Gastrocnemius medialis (tissue), 4 donors: ENCODE results near the gene KIF1B. TPM values are rescaled to one million over a fixed set of nuclear protein-coding genes. Genes with fewer than 3 reads are reported as not detected.
"Not testable (repeated sequence)": the region's sequence is repeated elsewhere in the genome, so short reads cannot be mapped to it uniquely, and the experiment has no call there.

Experiments used
- ATAC-seq, 2 donors: fragments of 150-250 bp; one replicate each; pipeline ENCODE4 v1.9.1; 2016
- DNase-seq, 2 donors: peaks; one replicate each; pipeline ENCODE4 v3.0.0-alpha.2; 2019
- H3K27ac ChIP-seq, 4 donors: fragments of 200-600 bp; sonication (generic); 1 replicate in 1 of 4; 2 replicates in 3 of 4; pipeline ENCODE4 v1.5.1; 2016 to 2018; ENCODE audit warnings: mild to moderate bottlenecking in 2 of 4, moderate library complexity in 1 of 4
- H3K27me3 ChIP-seq, 3 donors: fragments of 200-600 bp; sonication (generic) in 2 of 3; 1 replicate in 1 of 3; 2 replicates in 2 of 3; pipeline versions ENCODE4 v1.5.1 to v1.6.0; 2016 to 2019; ENCODE audit warnings: mild to moderate bottlenecking in 1 of 3, moderate library complexity in 1 of 3
- H3K36me3 ChIP-seq, 2 donors: fragments of 200-600 bp; sonication (generic) in 1 of 2; one replicate each; pipeline ENCODE4 v1.5.1; 2017 to 2018
- H3K4me1 ChIP-seq, 2 donors: fragments of 200-600 bp; sonication (generic) in 1 of 2; one replicate each; pipeline ENCODE4 v1.5.1; 2016 to 2017; ENCODE audit warnings: mild to moderate bottlenecking in 2 of 2
- H3K4me3 ChIP-seq, 4 donors: fragments of 200-600 bp; sonication (generic) in 3 of 4; 1 replicate in 1 of 4; 2 replicates in 3 of 4; pipeline ENCODE4 v1.5.1; 2016 to 2019; ENCODE audit warnings: mild to moderate bottlenecking in 2 of 4
- H3K9me3 ChIP-seq, 3 donors: fragments of 200-600 bp; sonication (generic) in 2 of 3; 1 replicate in 1 of 3; 2 replicates in 2 of 3; pipeline ENCODE4 v1.5.1; 2016 to 2019
- CTCF ChIP-seq, 5 experiments: fragments of 450-650 bp in 3 of 5; fragments of 200-600 bp in 2 of 5; sonication (generic) in 2 of 5; IDR thresholded peaks in 4 of 5; conservative IDR thresholded peaks in 1 of 5; 1 replicate in 4 of 5; 2 replicates in 1 of 5; pipeline ENCODE4 v1.5.1; 2016 to 2019; ENCODE audit warnings: antibody characterized with exemption in 5 of 5, mild to moderate bottlenecking in 3 of 5, moderate library complexity in 3 of 5
- POLR2A ChIP-seq, 2 donors: fragments of 450-650 bp; IDR thresholded peaks; one replicate each; pipeline ENCODE4 v1.6.1; 2017; ENCODE audit warnings: antibody characterized with exemption in 2 of 2, mild to moderate bottlenecking in 2 of 2, moderate library complexity in 2 of 2
- in situ Hi-C, 4 donors: fragments of 200-750 bp; cut with MboI; loops; one replicate each; pipeline versions ENCODE4 v1.15.0 to v1.8.0; 2017; ENCODE audit warnings: low sequenced_read_pairs in 4 of 4
- intact Hi-C: fragments of 100-400 bp; cut with DNase I; formaldehyde crosslinking; loops from one replicate; pipeline ENCODE4 v1.15.1; 2023; ENCODE audit warnings: low total_unique reads
- total RNA-seq, 4 donors: library from RNA; depleted of rRNA; stranded (reverse); fragments of >200 nt; gene quantifications; one replicate each; pipeline versions ENCODE4 v1.1.0 to v1.2.3, GENCODE V29; 2016

Gene KIF1B
- total RNA-seq, 4 donors from 2014 or later = 203 to 445 (median 306) TPM

- H3K9me3 ChIP-seq = no peaks in the 10 kb centered on the region
- intact Hi-C loops = no loop called here
- H3K36me3 ChIP-seq = no peaks in the 10 kb centered on the region
- in situ Hi-C loops = no loop called here
- no peaks in the 10 kb centered on the region for H3K27me3 ChIP-seq
- no peak for ATAC-seq
- H3K27ac ChIP-seq = peak overlapping the region; percentile 89 to 93 (median 92)
- H3K4me1 ChIP-seq = peaks cover 66 to 74% of the 10 kb centered on the region in 2 donors
- TF ChIP-seq CTCF (IDR thresholded peaks at IDR 0.05 in 4 of 5, conservative IDR thresholded peaks at IDR 0.05 in 1 of 5) (no peak), POLR2A (IDR thresholded peaks at IDR 0.05) (no peak)
- no peak for DNase-seq
- no peak overlapping the region for H3K4me3 ChIP-seq
These were observed 35.3 kb downstream of the KIF1B start for GRCh38 chr1:10245674-10246073.

- intact Hi-C loops (loop anchor here (2.0 kb wide), 2 partner anchors 39 to 339 kb away; partner anchors contain the start of genes CTNNBIP1 and KIF1B), in situ Hi-C loops (no loop called here)
- peaks cover 65 to 87% of the 10 kb centered on the region in 2 donors for H3K4me1 ChIP-seq
- H3K9me3 ChIP-seq = no peaks in the 10 kb centered on the region
- TF ChIP-seq POLR2A (IDR thresholded peaks at IDR 0.05) (no peak), CTCF (IDR thresholded peaks at IDR 0.05 in 4 of 5, conservative IDR thresholded peaks at IDR 0.05 in 1 of 5) (no peak)
- DNase-seq (no peak), ATAC-seq (no peak)
- no peaks in the 10 kb centered on the region for H3K36me3 ChIP-seq
- no peaks in the 10 kb centered on the region for H3K27me3 ChIP-seq
- H3K27ac ChIP-seq = peak overlapping the region; percentile 89 to 93 (median 92)
- no peak overlapping the region for H3K4me3 ChIP-seq
These were observed 39.6 kb downstream of the KIF1B start for GRCh38 chr1:10249808-10250457.

GRCh38 chr1:10250663-10251062 lies 40.3 kb downstream of the KIF1B start:
- intact Hi-C loops = loop anchor here (2.0 kb wide), 2 partner anchors 40 to 340 kb away; partner anchors contain the start of genes CTNNBIP1 and KIF1B
- peak; percentile 70 to 78 for DNase-seq
- peak; percentile 31 to 48 for ATAC-seq
- Histone ChIP-seq H3K4me3 (no peak overlapping the region), H3K4me1 (peaks cover 58 to 83% of the 10 kb centered on the region in 2 donors), H3K27me3 (no peaks in the 10 kb centered on the region), H3K36me3 (no peaks in the 10 kb centered on the region), H3K27ac (peak overlapping the region; percentile 89 to 93 (median 92)), H3K9me3 (no peaks in the 10 kb centered on the region)
- in situ Hi-C loops = no loop called here
- TF ChIP-seq CTCF (IDR thresholded peaks at IDR 0.05 in 4 of 5, conservative IDR thresholded peaks at IDR 0.05 in 1 of 5) = no peak
- no peak for TF ChIP-seq POLR2A (IDR thresholded peaks at IDR 0.05)

- DNase-seq (peak in 1 of 2 donors; percentile 60), ATAC-seq (peak in 1 of 2 donors; percentile 5)
- H3K27me3 ChIP-seq, in situ Hi-C loops, H3K9me3 ChIP-seq, H3K4me3 ChIP-seq, H3K36me3 ChIP-seq: not testable (repeated sequence)
- Histone ChIP-seq H3K4me1 (peaks cover 55 to 75% of the 10 kb centered on the region in 2 donors), H3K27ac (peak overlapping the region; percentile 89 to 93 (median 92))
- intact Hi-C loops = loop anchor here (2.0 kb wide), 3 partner anchors 33 to 341 kb away; partner anchors contain the start of genes CTNNBIP1 and KIF1B
These were observed 41.1 kb downstream of the KIF1B start for GRCh38 chr1:10251325-10252108.

GRCh38 chr1:10252508-10252907 lies 42.1 kb downstream of the KIF1B start:
- intact Hi-C loops (loop anchor here (2.0 kb wide), 1 partner anchor 32 kb away; no protein-coding TSS in a partner anchor), in situ Hi-C loops (no loop called here)
- H3K27me3 ChIP-seq = no peaks in the 10 kb centered on the region
- no peaks in the 10 kb centered on the region for H3K9me3 ChIP-seq
- H3K36me3 ChIP-seq = peaks cover 0 to 11% of the 10 kb centered on the region in 2 donors
- peaks cover 60 to 75% of the 10 kb centered on the region in 2 donors for H3K4me1 ChIP-seq
- DNase-seq (no peak), ATAC-seq (no peak)
- no peak overlapping the region for H3K4me3 ChIP-seq
- no peak for TF ChIP-seq CTCF (IDR thresholded peaks at IDR 0.05 in 4 of 5, conservative IDR thresholded peaks at IDR 0.05 in 1 of 5)
- TF ChIP-seq POLR2A (IDR thresholded peaks at IDR 0.05) = no peak
- peak overlapping the region; percentile 89 to 93 (median 92) for H3K27ac ChIP-seq
